A549 treated with AZD2906 at 1 μM for 4 hours (cell line): ENCODE measurements around the gene CCDC183. TPM values are rescaled to one million over a fixed set of nuclear protein-coding genes. Genes with fewer than 3 reads are reported as not detected.

Experiments used
- total RNA-seq: library from RNA; stranded (reverse); fragments of 200-300 nt; extraction: Qiagen RNA extraction; gene quantifications from 5 replicates; pipeline ENCODE4 v1.2.3, GENCODE V29; 2022

CCDC183 gene
- total RNA-seq, result 0.19 to 0.38 TPM (median 0.28 TPM) in 5 replicates

DNA sequence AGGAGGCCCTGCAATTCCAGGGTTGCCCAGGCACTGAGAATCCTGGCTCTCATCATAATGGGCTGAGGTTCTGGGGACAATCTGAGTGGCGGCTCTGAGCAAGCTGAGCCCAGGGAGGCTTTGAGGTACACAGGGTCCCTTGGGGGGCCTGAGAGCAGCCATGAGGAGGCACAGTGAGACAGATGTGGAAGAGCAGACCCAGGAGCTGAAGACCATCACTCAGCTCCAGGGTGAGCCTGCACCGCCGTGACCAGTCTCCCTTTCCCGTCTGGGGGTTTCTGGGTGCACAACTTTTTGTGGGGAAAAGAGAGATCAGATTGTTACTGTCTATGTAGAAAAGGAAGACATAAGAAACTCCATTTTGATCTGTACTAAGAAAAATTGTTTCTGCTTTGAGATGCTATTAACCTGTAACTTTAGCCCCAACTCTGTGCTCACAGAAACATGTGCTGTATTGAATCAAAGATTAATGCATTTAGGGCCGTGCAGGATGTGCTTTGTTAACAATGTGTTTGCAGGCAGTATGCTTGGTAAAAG lies at the start of gene CCDC183:
TSS of gene CCDC183 (plus strand) at position 101 of the 537 bp plus-strand sequence. CDS start at position 161, 60 bp downstream.

DNA sequence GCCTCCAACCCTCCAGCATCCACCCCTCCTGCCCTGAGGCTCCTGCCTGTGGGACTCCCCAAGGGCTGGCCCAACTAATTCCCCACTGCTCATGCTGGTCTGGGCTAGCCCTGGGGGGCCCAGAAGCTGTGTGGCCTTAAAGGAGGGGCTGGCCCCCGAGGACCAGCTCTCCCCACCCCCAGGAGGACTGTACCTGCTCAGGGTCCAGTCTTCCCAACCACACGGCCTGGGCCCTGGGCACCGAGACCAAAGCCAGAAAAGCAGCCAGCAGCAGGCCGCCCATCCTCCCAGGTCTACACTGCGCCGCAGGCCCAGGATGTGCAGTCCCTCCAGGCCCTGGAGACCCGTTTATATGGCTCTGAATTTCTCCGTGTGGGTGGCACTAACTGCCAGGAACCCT lies 47.9 kb upstream of the CCDC183 start, which contains the start of gene LCN6:
TSS of gene LCN6 (minus strand) at position 325 of the 400 bp plus-strand sequence. CDS start at position 283, 42 bp downstream.

GRCh38 chr9:136764301-136764891 lies 31.7 kb upstream of the CCDC183 start, which contains the start of gene LCN15:
Gene LCN15, minus strand, starts transcription at chr9:136764518. Its CDS starts 30 bp downstream, at chr9:136764488.

GRCh38 chr9:136790640-136791515 lies 5.3 kb upstream of the CCDC183 start, which contains the start of gene TMEM141:
Gene TMEM141, plus strand, starts transcription at chr9:136791344. Its CDS starts 27 bp downstream, at chr9:136791371.

GRCh38 chr9:136807281-136808074 lies 11.3 kb downstream of the CCDC183 start, which contains the start of gene RABL6:
Gene RABL6, plus strand, starts transcription at chr9:136807948. Its CDS starts 249 bp downstream, at chr9:136808197.

GRCh38 chr9:136842380-136842948 lies 46.3 kb downstream of the CCDC183 start, which contains the start of gene AJM1:
Gene AJM1, plus strand, starts transcription at chr9:136842478. Its CDS starts 1,937 bp downstream, at chr9:136844415.

DNA sequence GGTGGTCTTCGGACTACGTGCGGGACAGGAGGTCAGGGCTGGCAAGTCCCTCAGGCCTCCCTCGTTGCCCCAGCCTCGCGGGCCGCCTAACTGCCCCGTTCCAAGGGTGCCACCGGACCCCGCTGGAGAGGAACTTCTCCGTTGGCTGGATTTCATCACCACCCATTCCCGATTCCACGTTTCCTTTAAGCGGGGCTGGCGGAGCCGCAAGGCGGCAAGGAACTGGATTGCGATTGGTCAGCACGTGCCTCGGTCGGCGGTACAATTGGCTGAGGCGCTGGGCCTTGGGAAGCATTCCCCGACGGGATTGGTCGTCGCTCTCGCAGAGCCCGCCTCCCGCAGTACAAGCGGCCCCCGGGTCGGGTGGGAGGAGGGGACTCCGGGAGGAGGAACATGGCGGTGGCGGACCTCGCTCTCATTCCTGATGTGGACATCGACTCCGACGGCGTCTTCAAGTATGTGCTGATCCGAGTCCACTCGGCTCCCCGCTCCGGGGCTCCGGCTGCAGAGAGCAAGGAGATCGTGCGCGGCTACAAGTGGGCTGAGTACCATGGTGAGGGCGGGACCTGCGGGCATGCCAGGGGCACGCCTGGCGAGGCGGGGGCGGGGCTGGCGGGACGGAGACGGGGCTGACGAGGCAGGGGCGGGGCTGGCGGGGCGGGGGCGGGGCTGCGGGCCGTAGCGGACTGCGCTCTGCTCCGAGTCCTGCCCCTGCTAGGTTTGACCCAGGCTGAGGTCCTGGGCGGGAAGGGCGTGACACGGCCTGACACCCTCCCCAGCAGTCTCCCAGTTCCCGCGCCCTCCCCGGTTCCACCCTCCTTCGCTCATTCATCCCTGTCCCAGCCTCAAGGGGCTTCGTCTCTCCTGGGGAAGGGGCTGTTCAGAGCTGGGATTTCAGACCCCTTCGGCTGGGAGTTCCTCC lies 53.2 kb downstream of the CCDC183 start, which contains the start of gene PHPT1:
TSS of gene PHPT1 (plus strand) at position 372 of the 922 bp plus-strand sequence. CDS start at position 394, 22 bp downstream.

DNA sequence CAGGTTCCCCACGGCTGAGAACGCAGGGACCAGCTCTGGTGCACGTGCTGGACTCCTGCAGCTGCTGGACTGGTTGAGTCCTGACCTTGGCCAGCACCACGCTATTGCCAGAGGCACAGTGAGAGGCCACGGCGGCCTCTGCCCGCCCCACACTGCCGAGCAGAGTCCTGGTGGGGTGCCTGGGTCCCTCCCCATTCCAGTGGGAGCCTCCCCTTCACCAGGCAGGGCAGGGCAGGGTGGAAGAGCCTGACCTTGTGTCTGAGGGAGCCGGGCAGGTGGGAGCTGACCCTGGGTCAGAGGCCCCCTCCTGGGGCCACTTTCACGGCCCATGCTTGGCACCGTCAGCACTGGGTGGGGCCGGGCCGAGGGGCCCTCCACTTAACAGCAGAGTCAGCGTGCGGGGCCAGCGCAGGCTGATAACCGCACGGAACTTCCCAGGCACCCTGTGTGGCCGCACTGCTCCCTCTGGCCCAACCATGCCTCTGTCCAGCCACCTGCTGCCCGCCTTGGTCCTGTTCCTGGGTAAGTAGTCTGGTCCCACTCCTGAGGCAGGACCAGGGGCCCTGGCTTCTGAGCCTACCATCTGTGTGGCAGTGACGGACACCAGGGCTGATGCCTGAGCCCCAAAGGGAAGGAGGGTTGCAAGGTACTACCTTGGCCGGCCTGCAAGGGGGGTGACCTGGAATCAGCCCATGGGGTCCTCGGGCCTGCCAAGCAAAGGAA lies 56.0 kb downstream of the CCDC183 start, which contains the start of gene MAMDC4:
TSS of gene MAMDC4 (plus strand) at position 406 of the 723 bp plus-strand sequence. CDS start at position 477, 71 bp downstream.

Other genes starting within 250 kb of the CCDC183 start
- gene EGFL7, start 133.4 kb upstream of the CCDC183 start, total RNA-seq, result 38.6 to 58.2 TPM (median 57.2 TPM) in 5 replicates
- gene AGPAT2, start 108.9 kb upstream of the CCDC183 start, total RNA-seq, result 71.0 to 109 TPM (median 106 TPM) in 5 replicates
- gene DIPK1B, start 83.8 kb upstream of the CCDC183 start, total RNA-seq, result 6.1 to 9.8 TPM (median 9.3 TPM) in 5 replicates
- gene LCN10, start 53.4 kb upstream of the CCDC183 start, total RNA-seq, result 0.03 to 0.14 TPM in 2 of 5 replicates, not detected in the others
- gene LCN6, start 47.8 kb upstream of the CCDC183 start, total RNA-seq, result not detected in 5 replicates
- not detected in 5 replicates for gene LCN8, start 38.1 kb upstream of the CCDC183 start, total RNA-seq
- 0.05 to 0.09 TPM (median 0.09 TPM) in 3 of 5 replicates, not detected in the others for gene LCN15, start 31.8 kb upstream of the CCDC183 start, total RNA-seq
- 64.4 to 82.3 TPM (median 79.7 TPM) in 5 replicates for gene TMEM141, start 5.0 kb upstream of the CCDC183 start, total RNA-seq
- gene RABL6, start 11.6 kb downstream of the CCDC183 start, total RNA-seq, result 63.0 to 83.9 TPM (median 80.3 TPM) in 5 replicates
- 3.7 to 4.5 TPM (median 4.1 TPM) in 5 replicates for gene AJM1, start 46.1 kb downstream of the CCDC183 start, total RNA-seq
- 250 to 343 TPM (median 299 TPM) in 5 replicates for gene PHPT1, start 53.1 kb downstream of the CCDC183 start, total RNA-seq
- gene MAMDC4, start 56.0 kb downstream of the CCDC183 start, total RNA-seq, result 1.5 to 4.6 TPM (median 3.8 TPM) in 5 replicates
- gene EDF1, start 70.0 kb downstream of the CCDC183 start, total RNA-seq, result 415 to 505 TPM (median 466 TPM) in 5 replicates
- 37.2 to 59.4 TPM (median 50.2 TPM) in 5 replicates for gene TRAF2, start 90.2 kb downstream of the CCDC183 start, total RNA-seq
- gene FBXW5, start 148.4 kb downstream of the CCDC183 start, total RNA-seq, result 65.5 to 105 TPM (median 98.0 TPM) in 5 replicates
- 0.87 to 1.4 TPM (median 1.3 TPM) in 5 replicates for gene C8G, start 148.9 kb downstream of the CCDC183 start, total RNA-seq
- gene LCN12, start 155.9 kb downstream of the CCDC183 start, total RNA-seq, result 0.58 to 2.4 TPM (median 1.5 TPM) in 5 replicates
- 0.47 to 1.4 TPM (median 0.62 TPM) in 5 replicates for gene PTGDS, start 181.2 kb downstream of the CCDC183 start, total RNA-seq
- 0.07 to 0.24 TPM (median 0.18 TPM) in 5 replicates for gene LCNL1, start 186.7 kb downstream of the CCDC183 start, total RNA-seq
- 42.6 to 85.1 TPM (median 74.1 TPM) in 5 replicates for gene PAXX, start 196.1 kb downstream of the CCDC183 start, total RNA-seq
- gene CLIC3, start 200.2 kb downstream of the CCDC183 start, total RNA-seq, result 3.2 to 7.2 TPM (median 5.6 TPM) in 5 replicates
- gene ABCA2, start 231.9 kb downstream of the CCDC183 start, total RNA-seq, result 19.1 to 28.9 TPM (median 24.6 TPM) in 5 replicates
- gene FUT7, start 235.8 kb downstream of the CCDC183 start, total RNA-seq, result 0.06 to 0.07 TPM (median 0.06 TPM) in 4 of 5 replicates, not detected in the other
- gene NPDC1, start 249.8 kb downstream of the CCDC183 start, total RNA-seq, result 37.5 to 92.6 TPM (median 80.3 TPM) in 5 replicates